Measurements from ENCODE around the gene STK33. TPM values are rescaled to one million over a fixed set of nuclear protein-coding genes. Genes with fewer than 3 reads are reported as not detected.

STK33 gene
- total and polyA plus RNA-seq, 2 of the 13 experiments (the other 11 are each of a cell fraction or from before 2014, with no cell fraction given): 2.7 to 12.6 TPM

GRCh38 chr11:8373519-8374432, 220.3 kb downstream of the STK33 start:
- Histone ChIP-seq H4K20me1 (ENCODE audit: insufficient read depth, low read length) (no peaks in the 10 kb centered on the region), H3K79me2 (ENCODE audit: insufficient read depth, low read length) (no peaks in the 10 kb centered on the region), H3K4me2 (ENCODE audit: low read depth, low read length) (no peak overlapping the region), H3K27me3 (ENCODE audit: control insufficient read depth in 1 of 2, insufficient read depth in 2 of 2, low read length in 2 of 2) (no peaks in the 10 kb centered on the region; a peak in 1 of 5 replicates), H3K27ac (ENCODE audit: extremely low read length, insufficient read depth, low read length) (no peak overlapping the region), H3K9me3 (ENCODE audit: low read length) (no peaks in the 10 kb centered on the region), H3K9ac (ENCODE audit: insufficient read depth, low read depth, low read length) (no peak overlapping the region), H3K36me3 (replicated peaks in 1 of 2; ENCODE audit: control insufficient read depth in 1 of 2, insufficient read depth in 2 of 2, low read length in 2 of 2) (no peaks in the 10 kb centered on the region), H3K4me3 (replicated peaks in 1 of 3; ENCODE audit: insufficient read depth in 1 of 3, low read depth in 2 of 3, low read length in 3 of 3) (no peak overlapping the region), H2AFZ (ENCODE audit: low read length) (no peak overlapping the region), H3K4me1 (ENCODE audit: insufficient read depth, low read length) (no peaks in the 10 kb centered on the region)
- in situ Hi-C loops (cut with HindIII; ENCODE audit: extremely low pct_ligation_motif_present, low pct_unique_long_range_greater_than_20kb) (no loop called here), intact Hi-C loops (cut with micrococcal nuclease; ENCODE audit: unreplicated experiment) (no loop called here)
- no TSS peak for BruUV-seq (replicated peaks)
- ChIA-PET POLR2A (no interaction called here), CTCF (ENCODE audit: low intra/inter-chr PET ratio, low total read pairs) (no interaction called here)
- ATAC-seq: no peak
- 20% methylated on average over 7 of the region's 10 CpGs for WGBS (ENCODE audit: low lambda C conversion rate)
- FAIRE-seq: no peak
- DNase-seq (ENCODE audit: low spot score): no peak
- TF ChIP-seq ZNF530 (CRISPR knock-in tag; IDR thresholded peaks at IDR 0.05; ENCODE audit: low read depth) (no peak), ZSCAN9 (CRISPR knock-in tag; IDR thresholded peaks at IDR 0.05; ENCODE audit: borderline replicate concordance) (no peak)

GRCh38 chr11:8372641-8373381, 221.2 kb downstream of the STK33 start:
- CTCF ChIA-PET (ENCODE audit: low intra/inter-chr PET ratio, low total read pairs): no interaction called here
- no peak for TF ChIP-seq HNF4G (IDR thresholded peaks at IDR 0.05; ENCODE audit: borderline replicate concordance, low read depth, low read length)
- TF ChIP-seq HNF4G (CRISPR knock-in tag; IDR thresholded peaks at IDR 0.05; ENCODE audit: borderline replicate concordance, low read depth): no peak
- no peak for TF ChIP-seq GMEB1 (CRISPR knock-in tag; IDR thresholded peaks at IDR 0.05; ENCODE audit: borderline replicate concordance)
- TF ChIP-seq ZNF484 (CRISPR knock-in tag; IDR thresholded peaks at IDR 0.05; ENCODE audit: borderline replicate concordance, low read depth): no peak
- no peak for TF ChIP-seq SOX13 (IDR thresholded peaks at IDR 0.05)
- no peak for TF ChIP-seq SOX13 (CRISPR knock-in tag; conservative IDR thresholded peaks at IDR 0.05 in 1 of 2, IDR thresholded peaks at IDR 0.05 in 1 of 2)
- Histone ChIP-seq H3K4me2 (ENCODE audit: low read depth, low read length) (no peak overlapping the region), H3K4me1 (ENCODE audit: insufficient read depth, low read length) (no peaks in the 10 kb centered on the region), H4K20me1 (ENCODE audit: insufficient read depth, low read length) (no peaks in the 10 kb centered on the region), H3K27me3 (ENCODE audit: control insufficient read depth in 1 of 2, insufficient read depth in 2 of 2, low read length in 2 of 2) (no peaks in the 10 kb centered on the region; a peak in 1 of 5 replicates), H3K79me2 (ENCODE audit: insufficient read depth, low read length) (no peaks in the 10 kb centered on the region), H3K9ac (ENCODE audit: insufficient read depth, low read depth, low read length) (no peak overlapping the region), H3K36me3 (replicated peaks in 1 of 2; ENCODE audit: control insufficient read depth in 1 of 2, insufficient read depth in 2 of 2, low read length in 2 of 2) (no peaks in the 10 kb centered on the region), H3K27ac (ENCODE audit: extremely low read length, insufficient read depth, low read length) (no peak overlapping the region), H3K9me3 (ENCODE audit: low read length) (no peaks in the 10 kb centered on the region), H2AFZ (ENCODE audit: low read length) (no peak overlapping the region), H3K4me3 (replicated peaks in 1 of 3; ENCODE audit: insufficient read depth in 1 of 3, low read depth in 2 of 3, low read length in 3 of 3) (no peak overlapping the region)
- WGBS (ENCODE audit: low lambda C conversion rate): 46% methylated on average over 5 of the region's 12 CpGs
- ATAC-seq (no peak), DNase-seq (ENCODE audit: low spot score) (no peak), FAIRE-seq (no peak)
- BruUV-seq (replicated peaks): no TSS peak
- POLR2A ChIA-PET: no interaction called here
- intact Hi-C loops (cut with micrococcal nuclease; ENCODE audit: unreplicated experiment): no loop called here
- in situ Hi-C loops (cut with HindIII; ENCODE audit: extremely low pct_ligation_motif_present, low pct_unique_long_range_greater_than_20kb): no loop called here
